Thyroid gland (tissue), 4 donors: ENCODE results near the gene OR2V2.

Experiments used
- POLR2A ChIP-seq, 2 donors: fragments of 450-650 bp; IDR thresholded peaks; one replicate each; pipeline ENCODE4 v1.6.1; 2017; ENCODE audit warnings: antibody characterized with exemption in 2 of 2, mild to moderate bottlenecking in 2 of 2, moderate library complexity in 1 of 2
- TF ChIP-seq, protein P1 (sequence below), 6 experiments: fragments of 200-600 bp in 3 of 6; fragments of 450-650 bp in 3 of 6; sonication (generic) in 3 of 6; IDR thresholded peaks; one replicate each; pipeline ENCODE4 v1.5.1; 2016 to 2019; ENCODE audit warnings: antibody characterized with exemption in 6 of 6, mild to moderate bottlenecking in 2 of 6, inconsistent platforms in 1 of 6, moderate library complexity in 1 of 6

DNA sequence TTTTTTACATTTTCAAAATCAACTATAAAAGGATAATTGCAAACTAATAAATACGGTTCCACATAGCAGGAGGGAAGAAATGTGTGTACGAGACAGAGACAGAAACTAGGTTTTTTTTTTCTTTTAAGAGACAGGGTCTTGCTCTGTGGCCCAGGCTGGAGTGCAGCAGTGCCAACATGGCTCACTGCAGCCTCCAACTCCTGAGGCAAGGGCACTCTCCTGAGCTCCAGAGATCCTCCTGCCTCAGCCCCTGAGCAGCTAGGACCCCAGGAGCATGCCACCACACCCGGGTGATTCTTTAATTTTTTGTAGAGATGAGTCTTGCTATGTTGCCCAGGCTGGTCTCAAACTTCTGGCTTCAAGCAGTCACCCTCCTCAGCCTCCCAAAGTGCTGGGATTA is 14.3 kb upstream of the OR2V2 start:
- TF ChIP-seq, protein P1, sequence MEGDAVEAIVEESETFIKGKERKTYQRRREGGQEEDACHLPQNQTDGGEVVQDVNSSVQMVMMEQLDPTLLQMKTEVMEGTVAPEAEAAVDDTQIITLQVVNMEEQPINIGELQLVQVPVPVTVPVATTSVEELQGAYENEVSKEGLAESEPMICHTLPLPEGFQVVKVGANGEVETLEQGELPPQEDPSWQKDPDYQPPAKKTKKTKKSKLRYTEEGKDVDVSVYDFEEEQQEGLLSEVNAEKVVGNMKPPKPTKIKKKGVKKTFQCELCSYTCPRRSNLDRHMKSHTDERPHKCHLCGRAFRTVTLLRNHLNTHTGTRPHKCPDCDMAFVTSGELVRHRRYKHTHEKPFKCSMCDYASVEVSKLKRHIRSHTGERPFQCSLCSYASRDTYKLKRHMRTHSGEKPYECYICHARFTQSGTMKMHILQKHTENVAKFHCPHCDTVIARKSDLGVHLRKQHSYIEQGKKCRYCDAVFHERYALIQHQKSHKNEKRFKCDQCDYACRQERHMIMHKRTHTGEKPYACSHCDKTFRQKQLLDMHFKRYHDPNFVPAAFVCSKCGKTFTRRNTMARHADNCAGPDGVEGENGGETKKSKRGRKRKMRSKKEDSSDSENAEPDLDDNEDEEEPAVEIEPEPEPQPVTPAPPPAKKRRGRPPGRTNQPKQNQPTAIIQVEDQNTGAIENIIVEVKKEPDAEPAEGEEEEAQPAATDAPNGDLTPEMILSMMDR (IDR thresholded peaks at IDR 0.05) = no peak
- no peak for TF ChIP-seq POLR2A (IDR thresholded peaks at IDR 0.05)
